Smooth muscle cell (in vitro differentiated cells): Measurements from ENCODE around the gene PLCL2. TPM values are rescaled to one million over a fixed set of nuclear protein-coding genes. Genes with fewer than 3 reads are reported as not detected.

Source experiments
- DNase-seq: peaks from one replicate; lab custom pipeline; 2025; ENCODE audit not compliant: unreplicated experiment; lab: John Stamatoyannopoulos, UW
- H2AFZ ChIP-seq: fragments of 200-600 bp; sonication (generic); 2 replicates; pipeline ENCODE4 v1.6.0; 2016; ENCODE audit warnings: antibody characterized with exemption, low read depth, mild to moderate bottlenecking
- H3F3A ChIP-seq: fragments of 200-600 bp; sonication (generic); 2 replicates; pipeline ENCODE4 v1.6.0; 2017; ENCODE audit warnings: antibody characterized with exemption, low read depth
- H3K27ac ChIP-seq: fragments of 200-600 bp; sonication (generic); 2 replicates; pipeline ENCODE4 v1.5.1; 2016; ENCODE audit warnings: low read depth, mild to moderate bottlenecking
- H3K27me3 ChIP-seq: fragments of 200-600 bp; sonication (generic); 2 replicates; pipeline ENCODE4 v1.6.1; 2016; ENCODE audit warnings: low read depth, mild to moderate bottlenecking
- H3K36me3 ChIP-seq: fragments of 200-600 bp; sonication (generic); 2 replicates; pipeline ENCODE4 v1.5.1; 2016; ENCODE audit warnings: low read depth
- H3K4me1 ChIP-seq: fragments of 200-600 bp; sonication (generic); 2 replicates; pipeline ENCODE4 v1.5.1; 2016; ENCODE audit warnings: low read depth
- H3K4me2 ChIP-seq: fragments of 200-600 bp; sonication (generic); 2 replicates; pipeline ENCODE4 v1.6.0; 2016; ENCODE audit warnings: mild to moderate bottlenecking
- H3K4me3 ChIP-seq: fragments of 200-600 bp; sonication (generic); 2 replicates; pipeline ENCODE4 v1.5.1; 2016; ENCODE audit warnings: mild to moderate bottlenecking
- H3K79me2 ChIP-seq: fragments of 200-600 bp; sonication (generic); 2 replicates; pipeline ENCODE4 v1.6.0; 2016; ENCODE audit warnings: low read depth, mild to moderate bottlenecking
- H3K9ac ChIP-seq: fragments of 200-600 bp; sonication (generic); 2 replicates; pipeline ENCODE4 v1.6.0; 2016; ENCODE audit warnings: low read depth
- H3K9me3 ChIP-seq: fragments of 200-600 bp; sonication (generic); replicated peaks from 2 replicates; pipeline ENCODE4 v1.5.1; 2016; ENCODE audit warnings: low read depth
- H4K20me1 ChIP-seq: fragments of 200-600 bp; sonication (generic); 2 replicates; pipeline ENCODE4 v1.6.0; 2016; ENCODE audit warnings: low read depth
- CTCF ChIP-seq: fragments of 200-600 bp; sonication (generic); IDR thresholded peaks from 2 replicates; pipeline ENCODE4 v1.5.1; 2017; ENCODE audit warnings: borderline replicate concordance, mild to moderate bottlenecking, antibody characterized with exemption; ENCODE audit not compliant: insufficient read depth, poor library complexity, severe bottlenecking
- WGBS: methylation state at CpG from one replicate; pipeline ENCODE4 v1.1.7; 2016; ENCODE audit warnings: low lambda C conversion rate; 5-methylcytosine and 5-hydroxymethylcytosine counted together
- polyA plus RNA-seq: library from polyadenylated mRNA; unstranded; fragments of >200 nt; fragmentation: Nextera tagmentation; extraction: Ambion mirVana; gene quantifications from 2 replicates; pipeline ENCODE4 v1.2.1, GENCODE V29; 2016
- total RNA-seq: library from RNA; depleted of rRNA; stranded (reverse); fragments of >200 nt; gene quantifications from 2 replicates; pipeline ENCODE4 v1.2.3, GENCODE V29; 2014

Gene PLCL2
- total and polyA plus RNA-seq, 2 experiments from 2014 or later: 2.1 to 5.0 TPM

- H3K9me3 ChIP-seq: no peaks in the 10 kb centered on the region
- TF ChIP-seq CTCF: no peak
- H3K4me3 ChIP-seq: no peak overlapping the region
- no peak for DNase-seq
- H2AFZ ChIP-seq: no peak overlapping the region
- no peaks in the 10 kb centered on the region for H4K20me1 ChIP-seq
- WGBS: 94% methylated on average over 1 of the region's 1 CpG
- no peaks in the 10 kb centered on the region for H3K4me1 ChIP-seq
- no peaks in the 10 kb centered on the region for H3K36me3 ChIP-seq
- H3K79me2 ChIP-seq: no peaks in the 10 kb centered on the region
- no peak overlapping the region for H3K9ac ChIP-seq
- H3K4me2 ChIP-seq: no peak overlapping the region
- no peaks in the 10 kb centered on the region for H3F3A ChIP-seq
- H3K27ac ChIP-seq: no peak overlapping the region
- H3K27me3 ChIP-seq: no peaks in the 10 kb centered on the region
Measured at GRCh38 chr3:17054301-17054981, 169.7 kb downstream of the PLCL2 start.

GRCh38 chr3:17054982-17055343, 170.2 kb downstream of the PLCL2 start:
- H2AFZ ChIP-seq: no peak overlapping the region
- H4K20me1 ChIP-seq: no peaks in the 10 kb centered on the region
- H3K27ac ChIP-seq: no peak overlapping the region

DNA sequence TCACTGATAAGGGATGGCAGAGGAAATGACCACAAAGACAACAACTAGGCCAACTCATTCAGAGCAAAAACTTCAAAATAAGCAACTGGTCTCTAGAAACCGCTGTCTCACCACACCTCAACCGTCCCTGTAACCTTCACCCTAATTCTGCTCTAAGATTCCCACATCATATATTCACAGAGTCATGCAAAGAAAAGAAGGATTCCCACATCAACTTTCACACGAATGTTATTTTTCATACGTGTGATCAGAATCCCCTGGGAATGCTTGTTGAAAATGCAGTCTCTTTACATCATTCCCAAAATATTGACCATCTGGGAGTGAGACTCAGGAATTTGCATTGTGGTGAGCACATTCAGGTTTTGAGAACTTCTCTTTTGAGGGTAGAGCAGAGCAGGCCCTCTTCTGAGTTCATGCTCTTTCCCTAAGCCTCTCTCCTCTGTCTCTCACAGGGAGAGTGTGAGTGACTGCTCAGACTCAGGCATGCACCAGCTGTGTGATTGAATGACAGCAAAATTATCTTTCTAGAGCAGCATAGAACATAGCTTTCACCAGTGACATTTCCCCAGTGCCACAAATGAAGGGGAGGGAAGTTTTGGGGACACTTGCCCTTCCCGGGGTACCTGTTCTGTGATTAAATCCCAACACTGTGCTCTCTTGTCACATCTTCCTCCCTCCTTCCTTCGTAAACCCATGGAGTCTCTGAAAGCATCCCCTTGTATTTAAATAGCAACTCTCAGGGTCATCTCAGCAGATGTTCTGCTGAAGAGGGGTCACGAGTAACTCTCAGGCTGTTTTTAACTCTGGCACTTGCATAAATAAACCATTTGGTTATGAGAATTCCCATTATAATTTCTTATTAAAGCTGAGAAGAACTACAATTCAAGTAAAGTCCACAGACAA, 170.9 kb downstream of the PLCL2 start:
- no peak overlapping the region for H3K4me2 ChIP-seq
- H3K27ac ChIP-seq: no peak overlapping the region
- no peaks in the 10 kb centered on the region for H3K79me2 ChIP-seq
- no peaks in the 10 kb centered on the region for H4K20me1 ChIP-seq
- no peaks in the 10 kb centered on the region for H3K9me3 ChIP-seq
- no peak for DNase-seq
- H3K9ac ChIP-seq: no peak overlapping the region
- no peaks in the 10 kb centered on the region for H3F3A ChIP-seq
- no peak overlapping the region for H2AFZ ChIP-seq
- H3K27me3 ChIP-seq: no peaks in the 10 kb centered on the region
- WGBS: 96% methylated on average over 7 of the region's 7 CpGs
- H3K4me3 ChIP-seq: no peak overlapping the region
- TF ChIP-seq CTCF: no peak
- H3K36me3 ChIP-seq: no peaks in the 10 kb centered on the region
- no peaks in the 10 kb centered on the region for H3K4me1 ChIP-seq

More at GRCh38 chr3:17054982-17055343, 170.2 kb downstream of the PLCL2 start:
- no peaks in the 10 kb centered on the region for H3K36me3 ChIP-seq
- H3K27me3 ChIP-seq: no peaks in the 10 kb centered on the region
- no peak for DNase-seq
- H3K9ac ChIP-seq: no peak overlapping the region
- H3K4me2 ChIP-seq: no peak overlapping the region
- no peaks in the 10 kb centered on the region for H3F3A ChIP-seq
- no peaks in the 10 kb centered on the region for H3K9me3 ChIP-seq
- H3K4me3 ChIP-seq: no peak overlapping the region
- H3K4me1 ChIP-seq: no peaks in the 10 kb centered on the region
- no peak for TF ChIP-seq CTCF
- H3K79me2 ChIP-seq: no peaks in the 10 kb centered on the region
